Activated CD8-positive, alpha-beta memory T cell treated with anti-CD3 and anti-CD28 coated beads, Interleukin-2, amount 50 U/mL, for 1 hour (primary cell): ENCODE measurements around the gene RABL6.
"Not testable (repeated sequence)": the region's sequence is repeated elsewhere in the genome, so short reads cannot be mapped to it uniquely, and the experiment has no call there.

ENCODE experiments used
- DNase-seq: peaks from one replicate; pipeline ENCODE4 v3.0.0-alpha.2; 2020; ENCODE audit errors: extremely low read depth

RABL6 gene

GRCh38 chr9:136835162-136835931 lies 27.6 kb downstream of the RABL6 start:
- no peak for DNase-seq

GRCh38 chr9:136835932-136836904 lies 28.5 kb downstream of the RABL6 start:
- no peak for DNase-seq

GRCh38 chr9:136837146-136837855 lies 29.6 kb downstream of the RABL6 start:
- DNase-seq: no peak

- not testable (repeated sequence) for DNase-seq
Measured at GRCh38 chr9:136837856-136838277, 30.1 kb downstream of the RABL6 start.

- DNase-seq: no peak
Measured at GRCh38 chr9:136838314-136839228, 30.8 kb downstream of the RABL6 start.

GRCh38 chr9:136839229-136840139 lies 31.7 kb downstream of the RABL6 start:
- no peak for DNase-seq

- no peak for DNase-seq
Measured at GRCh38 chr9:136840140-136840876, 32.6 kb downstream of the RABL6 start.

- DNase-seq: no peak
Measured at GRCh38 chr9:136840877-136841645, 33.3 kb downstream of the RABL6 start.

- not testable (repeated sequence) for DNase-seq
Measured at GRCh38 chr9:136841646-136842379, 34.1 kb downstream of the RABL6 start.

GRCh38 chr9:136842380-136842948 lies 34.7 kb downstream of the RABL6 start, which contains the start of gene AJM1:
AJM1 (plus strand) TSS chr9:136842478; CDS start chr9:136844415, 1,937 bp downstream.
- peak; percentile 40 for DNase-seq

- DNase-seq: not testable (repeated sequence)
Measured at GRCh38 chr9:136843159-136843800, 35.5 kb downstream of the RABL6 start.

GRCh38 chr9:136843801-136844740 lies 36.3 kb downstream of the RABL6 start:
- DNase-seq: not testable (repeated sequence)

- DNase-seq: no peak
Measured at GRCh38 chr9:136844761-136845464, 37.2 kb downstream of the RABL6 start.

GRCh38 chr9:136845465-136846260 lies 37.9 kb downstream of the RABL6 start:
- no peak for DNase-seq
